GM18505 (cell line): Measurements from ENCODE around the gene GPR142.

Experiments
- ATAC-seq: cut with Tn5 transposase; IDR thresholded peaks from one replicate; pipeline ENCODE4 v1.9.1; 2021; ENCODE audit not compliant: unreplicated experiment
- POLR2A ChIP-seq: IDR thresholded peaks from 4 replicates; pipeline ENCODE4 v1.6.1; 2011; ENCODE audit warnings: borderline replicate concordance; ENCODE audit not compliant: insufficient read depth, insufficient read length; ENCODE audit errors: extremely low read depth

The GPR142 gene

GRCh38 chr17:74387365-74388218, 20.3 kb downstream of the GPR142 start:
- no peak for ATAC-seq
- no peak for TF ChIP-seq POLR2A

DNA sequence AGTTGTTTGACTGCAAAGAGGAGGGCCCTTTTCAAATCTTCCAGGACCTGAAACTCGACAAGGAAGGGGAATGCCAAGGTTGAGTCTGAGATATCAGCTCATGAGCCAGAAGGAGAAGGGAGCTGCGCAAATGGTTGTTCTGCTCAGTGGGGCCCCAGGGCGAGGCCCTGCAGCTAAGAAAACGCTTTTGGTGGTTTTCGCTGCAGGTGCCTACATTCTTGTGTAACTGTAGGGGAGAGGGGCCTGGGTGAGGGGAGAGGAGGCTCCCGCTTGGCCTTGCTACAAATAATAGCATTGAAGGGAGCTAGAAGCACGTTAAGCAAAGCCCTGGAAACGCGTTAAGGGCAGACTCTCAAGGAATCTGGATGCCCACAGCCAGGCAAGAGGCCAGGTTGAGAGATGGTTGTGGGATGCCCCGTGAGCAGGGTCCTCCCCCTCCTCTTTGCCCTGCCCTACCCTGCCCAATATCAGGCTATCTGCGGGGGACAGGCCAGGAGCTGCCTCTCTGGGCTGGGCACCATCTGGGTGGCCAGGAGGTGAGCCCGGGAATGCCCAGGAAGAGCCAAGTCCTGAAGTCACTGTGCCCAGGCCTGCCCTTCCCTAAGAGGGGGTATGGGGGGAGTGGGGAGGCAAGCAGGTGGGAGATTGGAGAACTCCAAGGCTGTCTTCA, 21.9 kb downstream of the GPR142 start:
- ATAC-seq, result no peak
- TF ChIP-seq POLR2A, result no peak

DNA sequence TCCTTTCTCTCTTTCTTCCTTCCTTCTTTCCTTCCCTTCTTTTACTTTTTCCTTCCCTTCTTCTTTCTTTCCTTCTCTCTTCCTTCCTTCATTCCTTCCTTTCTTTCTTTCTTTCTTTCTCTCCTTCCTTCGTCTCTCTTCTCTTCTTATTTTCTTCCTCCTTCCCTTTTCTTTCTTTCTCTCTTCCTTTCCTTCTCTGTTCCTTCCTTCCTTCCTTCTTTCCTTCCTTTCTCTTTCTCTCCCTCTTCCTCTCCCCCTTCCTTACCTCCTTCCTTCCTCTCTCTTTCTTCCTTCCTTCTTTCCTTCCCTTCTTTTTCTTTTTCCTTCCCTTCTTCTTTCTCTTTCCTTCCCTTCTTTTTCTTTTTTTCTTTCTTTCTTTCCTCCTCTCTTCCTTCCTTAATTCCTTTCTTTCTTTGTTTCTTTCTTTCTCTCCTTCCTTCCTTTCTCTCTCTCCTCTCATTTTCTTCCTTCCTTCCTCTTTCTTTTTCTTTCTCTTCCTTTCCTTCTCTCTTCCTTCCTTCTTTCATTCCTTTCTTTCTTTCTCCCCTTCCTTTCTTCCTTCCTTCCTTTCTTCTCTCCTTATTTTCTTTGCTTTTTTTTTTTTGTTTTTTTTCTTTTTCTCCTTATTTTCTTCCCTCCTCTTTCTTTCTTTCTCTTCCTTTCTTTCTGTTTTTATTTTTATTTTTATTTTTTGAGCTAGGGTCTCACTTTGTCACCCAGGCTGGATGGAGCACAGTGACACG, 22.8 kb downstream of the GPR142 start:
- TF ChIP-seq POLR2A, result no peak
- ATAC-seq, result no peak

DNA sequence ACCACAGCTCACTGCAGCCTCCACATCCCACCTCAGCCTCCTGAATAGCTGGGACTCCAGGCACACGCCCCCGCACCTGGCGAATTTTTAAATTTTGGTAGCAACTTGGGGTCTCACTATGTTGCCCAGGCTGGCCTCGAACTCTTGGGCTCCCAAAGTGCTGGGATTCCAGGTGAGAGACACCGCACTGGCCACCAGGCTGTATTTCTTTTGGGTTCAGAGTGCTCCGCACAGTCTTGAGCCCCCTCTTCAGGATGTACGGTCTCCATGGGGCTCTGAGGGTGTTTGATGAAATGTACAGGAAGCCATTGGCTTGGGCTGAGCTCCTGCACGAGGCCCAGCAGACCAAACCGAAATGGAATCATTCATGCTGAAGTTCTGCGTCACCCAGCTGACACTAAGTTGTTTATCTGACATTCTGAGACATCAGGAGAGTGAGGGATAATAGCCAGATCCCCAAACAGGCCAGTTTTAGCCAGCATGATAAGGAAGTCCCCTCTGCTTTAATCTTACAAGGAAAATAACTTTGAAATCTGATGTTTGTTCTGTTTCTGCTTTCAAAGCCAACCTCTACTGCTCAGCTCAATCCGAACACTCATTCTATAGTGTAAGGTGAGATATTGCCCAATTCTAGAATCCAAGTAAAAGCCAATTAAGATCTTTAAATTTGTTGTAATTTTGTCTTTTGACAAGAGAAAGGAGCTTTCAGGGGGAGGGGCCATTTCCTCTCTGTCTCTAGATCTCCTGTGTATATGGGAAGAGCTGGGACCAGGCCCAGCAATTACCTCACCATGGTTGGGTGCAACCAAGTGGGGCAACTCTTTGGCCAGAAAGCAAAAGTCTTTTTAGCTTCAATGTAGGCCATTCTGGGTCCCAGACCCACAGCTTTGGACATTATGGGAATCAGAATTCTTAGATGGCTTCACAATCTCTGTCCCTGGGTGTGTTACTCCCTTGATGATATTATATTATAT, 23.7 kb downstream of the GPR142 start:
- ATAC-seq, result no peak
- TF ChIP-seq POLR2A, result no peak

- TF ChIP-seq POLR2A, result no peak
- ATAC-seq, result no peak
These were observed 24.5 kb downstream of the GPR142 start for GRCh38 chr17:74391771-74392170.

GRCh38 chr17:74392848-74393247, 25.5 kb downstream of the GPR142 start:
- no peak for TF ChIP-seq POLR2A
- no peak for ATAC-seq

DNA sequence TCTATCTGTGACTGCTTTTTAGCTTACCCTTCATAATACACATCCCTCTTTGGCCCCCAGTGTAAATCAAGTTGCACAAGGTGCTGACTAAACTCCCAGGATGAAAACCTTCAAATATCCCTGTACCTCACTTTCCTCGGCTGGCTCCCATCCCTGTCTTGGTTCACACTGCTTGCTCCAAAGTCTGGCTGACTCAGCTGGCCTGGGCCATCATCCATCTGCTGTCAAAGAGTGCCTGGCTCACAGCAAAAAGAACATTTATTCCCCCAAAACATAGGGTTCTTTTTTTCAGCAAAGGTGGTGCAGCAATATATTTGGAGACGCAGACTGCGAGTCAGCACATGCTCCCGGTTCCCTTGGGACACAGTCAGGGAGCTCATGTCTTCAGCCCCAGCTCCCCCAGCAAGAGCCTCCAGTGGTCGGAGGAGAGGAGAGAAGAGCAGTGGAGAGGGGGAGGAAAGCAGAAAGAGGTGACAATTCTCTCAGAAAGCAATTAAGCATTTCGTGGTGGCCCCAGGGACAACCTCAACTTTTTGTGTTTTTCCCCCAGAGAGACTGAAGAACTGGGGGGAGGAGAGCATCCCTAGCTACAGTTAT, 26.1 kb downstream of the GPR142 start:
- ATAC-seq, result no peak
- TF ChIP-seq POLR2A, result no peak

DNA sequence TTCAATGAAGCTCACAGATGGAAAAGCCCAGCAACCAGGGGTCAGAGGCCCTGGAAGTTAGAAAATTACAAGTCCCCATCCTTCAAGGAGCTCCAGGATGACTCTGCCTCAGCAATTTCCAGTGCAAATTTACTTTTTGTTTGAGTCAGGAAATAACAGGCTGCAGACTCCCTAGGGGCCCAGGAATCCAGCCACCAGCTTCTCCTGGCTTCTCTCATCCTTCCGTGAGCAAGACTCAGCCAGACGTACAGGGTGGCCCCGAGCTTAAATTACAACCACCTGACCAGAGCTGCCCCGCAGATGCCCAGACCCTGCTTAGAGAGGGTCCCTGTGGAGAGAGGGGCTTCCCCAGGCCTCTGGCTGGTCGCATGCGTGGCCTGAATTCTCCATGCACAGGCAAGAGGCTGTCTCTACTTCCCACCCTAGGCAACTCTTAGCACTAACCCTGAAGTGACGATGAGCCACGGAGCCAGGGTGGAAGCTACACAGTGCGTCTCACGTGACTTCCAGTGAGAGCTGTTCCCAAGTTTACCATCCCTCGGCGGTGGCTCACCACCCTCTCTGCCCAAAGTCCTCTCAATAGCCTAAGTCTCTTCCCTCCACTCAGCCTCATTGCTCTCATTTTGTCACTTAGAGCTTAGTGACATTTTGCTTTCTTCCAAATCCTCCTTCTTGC, 27.1 kb downstream of the GPR142 start:
- ATAC-seq, result no peak

DNA sequence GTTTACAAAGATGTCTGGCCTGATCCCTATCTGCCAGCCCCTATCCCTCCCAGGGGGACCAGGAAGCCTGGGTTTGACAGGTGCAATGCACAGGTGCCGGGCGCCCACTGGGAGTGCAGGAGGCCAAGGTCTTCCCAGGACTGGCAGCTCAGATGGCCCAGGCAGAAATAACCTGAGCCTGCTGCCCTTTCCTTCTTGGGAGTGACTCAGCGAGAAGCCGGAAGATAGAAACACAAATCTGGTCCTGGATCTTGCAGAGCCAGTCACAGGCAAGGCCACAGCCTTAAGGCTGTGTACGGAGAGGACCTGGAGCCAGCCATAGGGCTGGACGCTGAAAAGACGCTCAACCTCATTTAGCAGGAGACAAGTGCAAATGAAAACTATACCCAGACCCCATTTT, 27.7 kb downstream of the GPR142 start:
- no peak for TF ChIP-seq POLR2A
- ATAC-seq, result no peak

More for the DNA sequence above, 27.1 kb downstream of the GPR142 start:
- TF ChIP-seq POLR2A, result no peak

- ATAC-seq, result no peak
- TF ChIP-seq POLR2A, result no peak
These were observed 29.3 kb downstream of the GPR142 start for GRCh38 chr17:74396567-74396966.

DNA sequence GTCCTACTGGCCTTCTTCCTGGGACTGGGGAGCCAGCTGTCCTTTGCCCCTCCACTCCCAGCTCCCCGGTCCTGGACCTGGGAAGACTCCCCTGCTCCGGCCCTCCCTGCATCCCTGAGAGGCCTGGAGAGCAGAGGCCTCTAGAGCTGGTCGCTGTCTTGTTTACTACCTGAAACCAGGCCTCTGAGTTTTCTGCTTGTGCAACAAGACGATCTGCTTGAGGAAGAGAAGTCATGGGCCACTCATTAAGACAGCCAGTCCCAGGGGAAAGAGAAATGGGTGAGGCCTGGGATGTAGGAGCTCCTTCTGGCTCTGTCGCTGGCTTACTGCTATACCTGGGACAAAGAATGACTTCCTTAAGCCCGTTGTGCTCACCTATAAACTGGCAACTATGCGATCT, 34.7 kb downstream of the GPR142 start:
- no peak for ATAC-seq

More for the DNA sequence above, 34.7 kb downstream of the GPR142 start:
- TF ChIP-seq POLR2A, result no peak
